SK-N-SH (cell line): Measurements from ENCODE around the gene MBTPS1. TPM values are rescaled to one million over a fixed set of nuclear protein-coding genes. Genes with fewer than 3 reads are reported as not detected.

Experiments used
- CTCF ChIA-PET: fragments of 300-600, 350-600 bp; formaldehyde crosslinking; extraction: SDS; loops from one replicate; lab custom pipeline; 2021; lab: Yijun Ruan, JAX
- POLR2A ChIA-PET: fragments of 350-600 bp; sonication (Branson Sonifier 250); formaldehyde crosslinking; extraction: SDS; loops from one replicate; lab custom pipeline; 2020; ENCODE audit warnings: antibody characterized with exemption, inconsistent platforms; lab: Yijun Ruan, JAX
- DNase-seq: peaks from one replicate; pipeline ENCODE4 v3.0.0; 2012
- H2AFZ ChIP-seq: fragments of 200-600 bp; sonication (generic); 2 replicates; pipeline ENCODE4 v1.8.1; 2016; ENCODE audit warnings: antibody characterized with exemption, mild to moderate bottlenecking, low read depth
- H3F3A ChIP-seq: fragments of 200-600 bp; sonication (generic); replicated peaks from 2 replicates; pipeline ENCODE3; 2016; ENCODE audit warnings: antibody characterized with exemption, mild to moderate bottlenecking; ENCODE audit not compliant: insufficient read depth
- H3K27ac ChIP-seq, 2 experiments: fragments of 200-500 bp in 1 of 2; fragments of 200-600 bp in 1 of 2; sonication (Bioruptor generic) in 1 of 2; sonication (generic), shearing (Covaris generic) in 1 of 2; 2 replicates each; pipeline versions ENCODE4 v1.5.1 to v1.6.1; 2014 to 2016; ENCODE audit warnings: low read depth in 2 of 2, inconsistent platforms in 1 of 2, low read length in 1 of 2, mild to moderate bottlenecking in 1 of 2, mixed read lengths in 1 of 2
- H3K27me3 ChIP-seq: fragments of 200-600 bp; sonication (generic), shearing (Covaris generic); 2 replicates; pipeline ENCODE4 v1.6.1; 2016; ENCODE audit warnings: mixed run types; ENCODE audit not compliant: insufficient read depth
- H3K36me3 ChIP-seq, 2 experiments: fragments of 200-500 bp in 1 of 2; fragments of 200-600 bp in 1 of 2; sonication (Bioruptor generic) in 1 of 2; sonication (generic) in 1 of 2; replicated peaks in 1 of 2; 2 replicates each; pipeline versions ENCODE3 to v1.5.1; 2014 to 2016; ENCODE audit warnings: low read length in 1 of 2, mild to moderate bottlenecking in 1 of 2; ENCODE audit not compliant: insufficient read depth in 2 of 2, control insufficient read depth in 1 of 2
- H3K4me1 ChIP-seq, 2 experiments: fragments of 200-500 bp in 1 of 2; fragments of 200-600 bp in 1 of 2; sonication (Bioruptor generic) in 1 of 2; sonication (generic), shearing (Covaris generic) in 1 of 2; 2 replicates each; pipeline versions ENCODE4 v1.5.1 to v1.6.1; 2014 to 2016; ENCODE audit warnings: low read depth in 1 of 2, low read length in 1 of 2, mixed run types in 1 of 2; ENCODE audit not compliant: insufficient read depth in 2 of 2, control insufficient read depth in 1 of 2
- H3K4me2 ChIP-seq: fragments of 200-600 bp; sonication (generic), shearing (Covaris generic); 2 replicates; pipeline ENCODE4 v1.6.1; 2017; ENCODE audit warnings: mixed run types
- H3K4me3 ChIP-seq, 2 experiments: fragments of 200-500 bp in 1 of 2; fragments of 200-600 bp in 1 of 2; sonication (Bioruptor generic) in 1 of 2; sonication (generic), shearing (Covaris generic) in 1 of 2; 2 replicates each; pipeline versions ENCODE4 v1.5.1 to v1.8.1; 2014 to 2016; ENCODE audit warnings: low read depth in 2 of 2, inconsistent platforms in 1 of 2, low read length in 1 of 2, mild to moderate bottlenecking in 1 of 2, mixed read lengths in 1 of 2, moderate library complexity in 1 of 2
- H3K79me2 ChIP-seq: fragments of 200-600 bp; sonication (generic); 2 replicates; pipeline ENCODE4 v1.8.1; 2017; ENCODE audit warnings: mild to moderate bottlenecking; ENCODE audit not compliant: insufficient read depth
- H3K9ac ChIP-seq: fragments of 200-600 bp; sonication (generic); 2 replicates; pipeline ENCODE4 v1.6.1; 2017; ENCODE audit warnings: mixed run types
- H3K9me2 ChIP-seq: fragments of 200-600 bp; sonication (generic); 2 replicates; pipeline ENCODE4 v1.6.1; 2017; ENCODE audit warnings: mixed run types
- H3K9me3 ChIP-seq: fragments of 200-600 bp; sonication (generic); 2 replicates; pipeline ENCODE4 v1.6.1; 2017; ENCODE audit warnings: mixed run types, mild to moderate bottlenecking, moderate library complexity
- H4K20me1 ChIP-seq: fragments of 200-600 bp; sonication (generic); 2 replicates; pipeline ENCODE4 v1.6.1; 2017; ENCODE audit warnings: mild to moderate bottlenecking, mixed run types; ENCODE audit not compliant: insufficient read depth
- ELF1 ChIP-seq: IDR thresholded peaks from 2 replicates; pipeline ENCODE4 v1.4.0; 2012
- EP300 ChIP-seq, 2 experiments: IDR thresholded peaks; 2 replicates each; pipeline versions ENCODE4 v1.4.0 to v1.6.1; 2012; ENCODE audit warnings: borderline replicate concordance in 1 of 2, low read depth in 1 of 2, low read length in 1 of 2
- EZH2phosphoT487 ChIP-seq: fragments of 200-600 bp; sonication (generic); IDR thresholded peaks from 2 replicates; pipeline ENCODE4 v1.6.1; 2017; ENCODE audit warnings: low read depth, mixed run types, mild to moderate bottlenecking, antibody characterized with exemption, moderate library complexity, borderline replicate concordance
- FOXJ3 ChIP-seq: sonication (generic); formaldehyde crosslinking; IDR thresholded peaks from 2 replicates; pipeline ENCODE4 v1.5.1; 2020; ENCODE audit warnings: mild to moderate bottlenecking, missing genetic modification reagents
- GABPA ChIP-seq: IDR thresholded peaks from 2 replicates; pipeline ENCODE4 v1.4.0; 2012; ENCODE audit warnings: low read depth, mild to moderate bottlenecking
- GATA2 ChIP-seq: sonication (generic); formaldehyde crosslinking; IDR thresholded peaks from 2 replicates; pipeline ENCODE4 v1.5.0; 2020; ENCODE audit warnings: mild to moderate bottlenecking, missing genetic modification reagents
- IRF3 ChIP-seq: fragments of 150-350 bp; IDR thresholded peaks from 2 replicates; pipeline ENCODE4 v1.6.1; 2016; ENCODE audit warnings: mild to moderate bottlenecking, low read depth, low read length
- MAX ChIP-seq: IDR thresholded peaks from 2 replicates; pipeline ENCODE4 v1.4.0; 2012; ENCODE audit warnings: low read depth
- MXI1 ChIP-seq: IDR thresholded peaks from 2 replicates; pipeline ENCODE4 v1.6.1; 2012; ENCODE audit warnings: mild to moderate bottlenecking, low read depth, low read length, improper control_type of control experiment
- NFIC ChIP-seq: IDR thresholded peaks from 2 replicates; pipeline ENCODE4 v1.4.0; 2012; ENCODE audit warnings: borderline replicate concordance
- PBX3 ChIP-seq: IDR thresholded peaks from 2 replicates; pipeline ENCODE4; 2012
- POLR2AphosphoS5 ChIP-seq: IDR thresholded peaks from 2 replicates; pipeline ENCODE4 v1.6.1; 2012; ENCODE audit warnings: low read depth, low read length
- RAD21 ChIP-seq: IDR thresholded peaks from 2 replicates; pipeline ENCODE4 v1.6.1; 2012; ENCODE audit warnings: mild to moderate bottlenecking, low read length
- RCOR1 ChIP-seq: fragments of 150-350 bp; IDR thresholded peaks from 2 replicates; pipeline ENCODE4 v1.6.1; 2017; ENCODE audit warnings: antibody characterized with exemption, low read length
- RXRA ChIP-seq: IDR thresholded peaks from 2 replicates; pipeline ENCODE4 v1.4.0; 2012; ENCODE audit warnings: low read depth, mild to moderate bottlenecking, borderline replicate concordance
- TCF12 ChIP-seq: IDR thresholded peaks from 2 replicates; pipeline ENCODE4 v1.4.0; 2012
- TEAD4 ChIP-seq: IDR thresholded peaks from 2 replicates; pipeline ENCODE4 v1.4.0; 2012; ENCODE audit warnings: mild to moderate bottlenecking, borderline replicate concordance; ENCODE audit not compliant: insufficient read depth
- USF1 ChIP-seq: IDR thresholded peaks from 2 replicates; pipeline ENCODE4 v1.4.0; 2012; ENCODE audit warnings: low read depth, borderline replicate concordance
- YY1 ChIP-seq: IDR thresholded peaks from 2 replicates; pipeline ENCODE4 v1.4.0; 2012; ENCODE audit warnings: low read depth, mild to moderate bottlenecking
- ZBTB33 ChIP-seq: IDR thresholded peaks from 2 replicates; pipeline ENCODE4 v1.4.0; 2012; ENCODE audit warnings: low read depth, borderline replicate concordance
- WGBS: methylation state at CpG from one replicate; pipeline ENCODE4 v1.1.6; 2017; ENCODE audit warnings: low lambda C conversion rate; 5-methylcytosine and 5-hydroxymethylcytosine counted together
- polyA plus RNA-seq, 3 experiments: library from polyadenylated mRNA; depleted of rRNA; stranded (reverse); fragments of >200 nt; gene quantifications; 2 replicates each; pipeline ENCODE4 v1.2.3, GENCODE V29; 2012

MBTPS1 gene
- polyA plus RNA-seq, 1 of the 3 experiments (the other 2 are of a cell fraction), result 84.9 TPM

GRCh38 chr16:84121007-84121406 lies 4.3 kb upstream of the MBTPS1 start:
- no peak overlapping the region for H3K4me2 ChIP-seq
- TF ChIP-seq PBX3, result no peak
- TF ChIP-seq ZBTB33, result no peak
- TF ChIP-seq IRF3, result no peak
- TF ChIP-seq ELF1, result no peak
- no peak for TF ChIP-seq RCOR1
- no peak for TF ChIP-seq TCF12
- no peak for TF ChIP-seq TEAD4
- TF ChIP-seq YY1, result no peak
- TF ChIP-seq NFIC, result no peak
- no peak for TF ChIP-seq EZH2phosphoT487
- no peak for TF ChIP-seq GABPA
- TF ChIP-seq USF1, result no peak
- TF ChIP-seq MAX, result no peak
- TF ChIP-seq EP300 (IDR thresholded peaks at IDR 0.05; ENCODE audit: borderline replicate concordance in 1 of 2, low read depth in 1 of 2, low read length in 1 of 2), result no peak
- no peak for TF ChIP-seq POLR2AphosphoS5
- no peak for TF ChIP-seq GATA2 (CRISPR knock-in tag)
- no peak for TF ChIP-seq RAD21
- no peak for TF ChIP-seq FOXJ3 (CRISPR knock-in tag)
- no peak for TF ChIP-seq MXI1
- no peak for TF ChIP-seq RXRA
- H3K9ac ChIP-seq, result no peak overlapping the region
- 96% methylated on average over 7 of the region's 10 CpGs for WGBS
- H3K36me3 ChIP-seq, result peaks cover 26 to 29% of the 10 kb centered on the region in 2 experiments
- H4K20me1 ChIP-seq, result no peaks in the 10 kb centered on the region
- H3K4me3 ChIP-seq, result no peak overlapping the region
- peaks cover 16% of the 10 kb centered on the region for H3K79me2 ChIP-seq
- no peak overlapping the region for H2AFZ ChIP-seq
- CTCF ChIA-PET, result no interaction called here
- no peaks in the 10 kb centered on the region for H3K27me3 ChIP-seq
- H3K4me1 ChIP-seq, result peaks cover 0 to 6% of the 10 kb centered on the region in 2 experiments; a peak in 1 of 4 replicates
- no peaks in the 10 kb centered on the region for H3K9me2 ChIP-seq
- H3K27ac ChIP-seq, result no peak overlapping the region
- POLR2A ChIA-PET, result no interaction called here
- peaks cover 2% of the 10 kb centered on the region for H3F3A ChIP-seq
- H3K9me3 ChIP-seq, result no peaks in the 10 kb centered on the region
- no peak for DNase-seq
